Measurements from ENCODE around the gene VPS35. TPM values are rescaled to one million over a fixed set of nuclear protein-coding genes. Genes with fewer than 3 reads are reported as not detected.

VPS35 gene
- total RNA-seq, 1 experiment from 2014 or later, result 86.8 TPM

DNA sequence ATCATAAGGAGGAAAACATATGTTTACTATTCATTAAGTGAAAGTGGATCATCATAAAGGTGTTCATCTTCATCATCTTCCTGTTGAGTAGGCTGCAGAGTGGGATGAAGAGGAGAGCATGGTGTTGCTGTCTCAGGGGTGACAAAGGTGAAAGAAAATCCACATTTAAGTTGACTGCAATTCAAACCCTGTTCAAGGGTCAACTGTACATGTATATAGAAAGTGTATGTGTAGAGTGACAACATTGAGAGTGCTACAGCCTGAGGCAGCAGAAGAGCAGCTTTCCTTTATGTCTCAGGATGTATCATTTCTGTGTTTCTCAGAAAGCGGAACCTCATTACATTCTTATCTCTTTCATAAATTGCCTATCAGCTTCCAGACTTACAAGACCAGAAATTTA is 17.7 kb upstream of the VPS35 start:
- no peaks in the 10 kb centered on the region for H3K9me3 ChIP-seq (ENCODE audit: control insufficient read depth, insufficient read depth, low read depth, low read length)
- H3K4me3 ChIP-seq (ENCODE audit: low read depth in 2 of 2, low read length in 2 of 2), result no peak overlapping the region
- no peaks in the 10 kb centered on the region for H3K36me3 ChIP-seq (ENCODE audit: control insufficient read depth, insufficient read depth, low read length)
- TF ChIP-seq TCF7L2 (IDR thresholded peaks at IDR 0.05; ENCODE audit: low read depth, low read length), result no peak
- TF ChIP-seq, protein P1, sequence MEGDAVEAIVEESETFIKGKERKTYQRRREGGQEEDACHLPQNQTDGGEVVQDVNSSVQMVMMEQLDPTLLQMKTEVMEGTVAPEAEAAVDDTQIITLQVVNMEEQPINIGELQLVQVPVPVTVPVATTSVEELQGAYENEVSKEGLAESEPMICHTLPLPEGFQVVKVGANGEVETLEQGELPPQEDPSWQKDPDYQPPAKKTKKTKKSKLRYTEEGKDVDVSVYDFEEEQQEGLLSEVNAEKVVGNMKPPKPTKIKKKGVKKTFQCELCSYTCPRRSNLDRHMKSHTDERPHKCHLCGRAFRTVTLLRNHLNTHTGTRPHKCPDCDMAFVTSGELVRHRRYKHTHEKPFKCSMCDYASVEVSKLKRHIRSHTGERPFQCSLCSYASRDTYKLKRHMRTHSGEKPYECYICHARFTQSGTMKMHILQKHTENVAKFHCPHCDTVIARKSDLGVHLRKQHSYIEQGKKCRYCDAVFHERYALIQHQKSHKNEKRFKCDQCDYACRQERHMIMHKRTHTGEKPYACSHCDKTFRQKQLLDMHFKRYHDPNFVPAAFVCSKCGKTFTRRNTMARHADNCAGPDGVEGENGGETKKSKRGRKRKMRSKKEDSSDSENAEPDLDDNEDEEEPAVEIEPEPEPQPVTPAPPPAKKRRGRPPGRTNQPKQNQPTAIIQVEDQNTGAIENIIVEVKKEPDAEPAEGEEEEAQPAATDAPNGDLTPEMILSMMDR (IDR thresholded peaks at IDR 0.05), result no peak
- no peak for TF ChIP-seq POLR2AphosphoS5 (IDR thresholded peaks at IDR 0.05; ENCODE audit: low read depth, low read length)
- no peak for TF ChIP-seq SIN3A (IDR thresholded peaks at IDR 0.05; ENCODE audit: borderline replicate concordance, insufficient read depth, low read depth, low read length)
- TF ChIP-seq, protein P2, sequence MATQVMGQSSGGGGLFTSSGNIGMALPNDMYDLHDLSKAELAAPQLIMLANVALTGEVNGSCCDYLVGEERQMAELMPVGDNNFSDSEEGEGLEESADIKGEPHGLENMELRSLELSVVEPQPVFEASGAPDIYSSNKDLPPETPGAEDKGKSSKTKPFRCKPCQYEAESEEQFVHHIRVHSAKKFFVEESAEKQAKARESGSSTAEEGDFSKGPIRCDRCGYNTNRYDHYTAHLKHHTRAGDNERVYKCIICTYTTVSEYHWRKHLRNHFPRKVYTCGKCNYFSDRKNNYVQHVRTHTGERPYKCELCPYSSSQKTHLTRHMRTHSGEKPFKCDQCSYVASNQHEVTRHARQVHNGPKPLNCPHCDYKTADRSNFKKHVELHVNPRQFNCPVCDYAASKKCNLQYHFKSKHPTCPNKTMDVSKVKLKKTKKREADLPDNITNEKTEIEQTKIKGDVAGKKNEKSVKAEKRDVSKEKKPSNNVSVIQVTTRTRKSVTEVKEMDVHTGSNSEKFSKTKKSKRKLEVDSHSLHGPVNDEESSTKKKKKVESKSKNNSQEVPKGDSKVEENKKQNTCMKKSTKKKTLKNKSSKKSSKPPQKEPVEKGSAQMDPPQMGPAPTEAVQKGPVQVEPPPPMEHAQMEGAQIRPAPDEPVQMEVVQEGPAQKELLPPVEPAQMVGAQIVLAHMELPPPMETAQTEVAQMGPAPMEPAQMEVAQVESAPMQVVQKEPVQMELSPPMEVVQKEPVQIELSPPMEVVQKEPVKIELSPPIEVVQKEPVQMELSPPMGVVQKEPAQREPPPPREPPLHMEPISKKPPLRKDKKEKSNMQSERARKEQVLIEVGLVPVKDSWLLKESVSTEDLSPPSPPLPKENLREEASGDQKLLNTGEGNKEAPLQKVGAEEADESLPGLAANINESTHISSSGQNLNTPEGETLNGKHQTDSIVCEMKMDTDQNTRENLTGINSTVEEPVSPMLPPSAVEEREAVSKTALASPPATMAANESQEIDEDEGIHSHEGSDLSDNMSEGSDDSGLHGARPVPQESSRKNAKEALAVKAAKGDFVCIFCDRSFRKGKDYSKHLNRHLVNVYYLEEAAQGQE (IDR thresholded peaks at IDR 0.05; ENCODE audit: insufficient read depth in 1 of 2, low read depth in 2 of 2, low read length in 1 of 2), result no peak
- no peak for DNase-seq (ENCODE audit: low read depth, low spot score)
- BruUV-seq (replicated peaks), result no TSS peak
- ChIA-PET POLR2A (no interaction called here), CTCF (no interaction called here)
- in situ Hi-C loops (cut with HindIII; ENCODE audit: low pct_unique_long_range_greater_than_20kb, low sequenced_read_pairs) (no loop called here), intact Hi-C loops (cut with micrococcal nuclease; ENCODE audit: unreplicated experiment) (no loop called here)
- H3K27ac ChIP-seq (ENCODE audit: low read length), result no peak overlapping the region
- ATAC-seq, result no peak
- no peaks in the 10 kb centered on the region for H3K4me1 ChIP-seq (ENCODE audit: control insufficient read depth, insufficient read depth, low read length)
- H3K27me3 ChIP-seq (ENCODE audit: control insufficient read depth, insufficient read depth, low read length), result no peaks in the 10 kb centered on the region

GRCh38 chr16:46702030-46702429 is 13.1 kb upstream of the VPS35 start:
- Histone ChIP-seq H3K4me3 (ENCODE audit: low read depth in 2 of 2, low read length in 2 of 2) (no peak overlapping the region), H3K36me3 (ENCODE audit: control insufficient read depth, insufficient read depth, low read length) (no peaks in the 10 kb centered on the region; the same call in none of the 2 replicates), H3K9me3 (ENCODE audit: control insufficient read depth, insufficient read depth, low read depth, low read length) (no peaks in the 10 kb centered on the region), H3K27me3 (ENCODE audit: control insufficient read depth, insufficient read depth, low read length) (no peaks in the 10 kb centered on the region), H3K4me1 (ENCODE audit: control insufficient read depth, insufficient read depth, low read length) (no peaks in the 10 kb centered on the region), H3K27ac (ENCODE audit: low read length) (no peak overlapping the region)
- ChIA-PET POLR2A (no interaction called here), CTCF (no interaction called here)
- no peak for TF ChIP-seq TCF7L2 (IDR thresholded peaks at IDR 0.05; ENCODE audit: low read depth, low read length)
- TF ChIP-seq SIN3A (IDR thresholded peaks at IDR 0.05; ENCODE audit: borderline replicate concordance, insufficient read depth, low read depth, low read length), result no peak
- TF ChIP-seq, protein P2 (IDR thresholded peaks at IDR 0.05; ENCODE audit: insufficient read depth in 1 of 2, low read depth in 2 of 2, low read length in 1 of 2), result no peak
- no peak for TF ChIP-seq POLR2AphosphoS5 (IDR thresholded peaks at IDR 0.05; ENCODE audit: low read depth, low read length)
- TF ChIP-seq, protein P1 (IDR thresholded peaks at IDR 0.05), result no peak
- no TSS peak for BruUV-seq (replicated peaks)
- ATAC-seq, result no peak
- no peak for DNase-seq (ENCODE audit: low read depth, low spot score)
- intact Hi-C loops (cut with micrococcal nuclease; ENCODE audit: unreplicated experiment), result no loop called here
- in situ Hi-C loops (cut with HindIII; ENCODE audit: low pct_unique_long_range_greater_than_20kb, low sequenced_read_pairs), result no loop called here

All from Panc1 (cell line).